ENCODE results near the gene FNDC4.
"Not testable (repeated sequence)": the region's sequence is repeated elsewhere in the genome, so short reads cannot be mapped to it uniquely, and the experiment has no call there.

The FNDC4 gene

GRCh38 chr2:27494944-27495554, at the start of gene FNDC4:
Gene FNDC4 (minus strand): TSS chr2:27495200. CDS start chr2:27494679, 521 bp downstream.
- DNase-seq = peak; percentile 74

- no peak for DNase-seq
These were observed 49.3 kb upstream of the FNDC4 start for GRCh38 chr2:27544143-27544821.

GRCh38 chr2:27539649-27540048, 44.6 kb upstream of the FNDC4 start:
- not testable (repeated sequence) for DNase-seq

GRCh38 chr2:27538839-27539450, 43.9 kb upstream of the FNDC4 start:
- DNase-seq = not testable (repeated sequence)

GRCh38 chr2:27537287-27537686, 42.3 kb upstream of the FNDC4 start:
- DNase-seq = no peak

- DNase-seq = no peak
These were observed 37.0 kb upstream of the FNDC4 start for GRCh38 chr2:27531983-27532382.

- no peak for DNase-seq
These were observed 32.2 kb upstream of the FNDC4 start for GRCh38 chr2:27527182-27527581.

- no peak for DNase-seq
These were observed 27.5 kb upstream of the FNDC4 start for GRCh38 chr2:27522400-27522945.

- DNase-seq = no peak
These were observed 25.3 kb upstream of the FNDC4 start for GRCh38 chr2:27520316-27520715.

- no peak for DNase-seq
These were observed 23.7 kb upstream of the FNDC4 start for GRCh38 chr2:27518782-27519113.

GRCh38 chr2:27518113-27518781, 23.2 kb upstream of the FNDC4 start:
- no peak for DNase-seq

- no peak for DNase-seq
These were observed 14.3 kb upstream of the FNDC4 start for GRCh38 chr2:27509326-27509725.

GRCh38 chr2:27507293-27507692, 12.3 kb upstream of the FNDC4 start:
- no peak for DNase-seq

GRCh38 chr2:27506587-27506986, 11.6 kb upstream of the FNDC4 start:
- DNase-seq = no peak

- DNase-seq = no peak
These were observed 7.1 kb upstream of the FNDC4 start for GRCh38 chr2:27502142-27502541.

- DNase-seq = no peak
These were observed 6.0 kb upstream of the FNDC4 start for GRCh38 chr2:27501042-27501441.

GRCh38 chr2:27498975-27499374, 4.0 kb upstream of the FNDC4 start:
- no peak for DNase-seq

- DNase-seq = no peak
These were observed 2.3 kb upstream of the FNDC4 start for GRCh38 chr2:27497288-27497627.

- DNase-seq = no peak
These were observed 1.6 kb upstream of the FNDC4 start, which contains the start of gene GCKR for GRCh38 chr2:27496357-27497287. Gene GCKR (plus strand): TSS chr2:27496839. CDS start chr2:27496905, 66 bp downstream.

- no peak for DNase-seq
These were observed 898 bp upstream of the FNDC4 start for GRCh38 chr2:27495840-27496356.

GRCh38 chr2:27494284-27494943, 586 bp downstream of the FNDC4 start:
- no peak for DNase-seq

- no peak for DNase-seq
These were observed 1.1 kb downstream of the FNDC4 start for GRCh38 chr2:27493948-27494283.
